Measurements from ENCODE around the gene HNRNPR. TPM values are rescaled to one million over a fixed set of nuclear protein-coding genes. Genes with fewer than 3 reads are reported as not detected.
"Not testable (repeated sequence)": the region's sequence is repeated elsewhere in the genome, so short reads cannot be mapped to it uniquely, and the experiment has no call there.

The HNRNPR gene
- total and polyA plus RNA-seq, 2 donors (not counting 1 experiment from before 2014, with no cell fraction given) = 52.2 to 132 TPM

GRCh38 chr1:23263380-23263887 is 80.7 kb downstream of the HNRNPR start:
- no peaks in the 10 kb centered on the region for H3K9me3 Mint-ChIP-seq (ENCODE audit: insufficient read depth)
- no peaks in the 10 kb centered on the region for H3K79me2 ChIP-seq (ENCODE audit: control insufficient read depth, insufficient read depth, low read length)
- H3K9me3 ChIP-seq (ENCODE audit: control extremely low read depth in 1 of 3, control insufficient read depth in 2 of 3, insufficient read depth in 1 of 3, low read length in 2 of 3) = no peaks in the 10 kb centered on the region
- no peak overlapping the region for H3K4me3 ChIP-seq (ENCODE audit: control extremely low read depth in 1 of 5, extremely low read depth in 1 of 5, insufficient read depth in 1 of 5, low read depth in 2 of 5, low read length in 4 of 5)
- H3K4me2 ChIP-seq (replicated peaks; ENCODE audit: low read depth, low read length, poor library complexity, severe bottlenecking) = no peak overlapping the region
- peaks cover 9% of the 10 kb centered on the region for H3K27me3 Mint-ChIP-seq
- no peaks in the 10 kb centered on the region for H4K20me1 ChIP-seq (ENCODE audit: control insufficient read depth, insufficient read depth, low read length, poor library complexity, severe bottlenecking)
- 100% methylated on average over 1 of the region's 3 CpGs for WGBS (ENCODE audit: insufficient coverage)
- ChIA-PET POLR2A (interaction anchor here (0.6 kb wide), 1 partner anchor 1152 kb away, joined by 3 read pairs; no protein-coding TSS in a partner anchor), CTCF (interaction anchor here (0.7 kb wide), 1 partner anchor 11 kb away, joined by 3 read pairs; no protein-coding TSS in a partner anchor)
- H2AFZ ChIP-seq (ENCODE audit: insufficient read depth, low read depth, low read length, poor library complexity, severe bottlenecking) = no peak overlapping the region
- H3K4me1 ChIP-seq (ENCODE audit: control insufficient read depth in 2 of 2, insufficient read depth in 2 of 2, low read length in 2 of 2) = no peaks in the 10 kb centered on the region
- H3K27ac Mint-ChIP-seq = no peak overlapping the region
- TF ChIP-seq CTCF (IDR thresholded peaks at IDR 0.05) = no peak
- no peak for TF ChIP-seq EZH2 (IDR thresholded peaks at IDR 0.05; ENCODE audit: borderline replicate concordance, insufficient read depth, low read depth, low read length, poor library complexity, severe bottlenecking)
- H3K27ac ChIP-seq (ENCODE audit: low read length in 2 of 2) = no peak overlapping the region
- DNase-seq (no peak), ATAC-seq (ENCODE audit: low read depth) (no peak)
- no peaks in the 10 kb centered on the region for H3K4me1 Mint-ChIP-seq
- H3K27me3 ChIP-seq (replicated peaks in 1 of 4; ENCODE audit: control extremely low read depth in 1 of 4, control insufficient read depth in 3 of 4, insufficient read depth in 4 of 4, low read length in 3 of 4) = no peaks in the 10 kb centered on the region
- H3K9ac ChIP-seq (ENCODE audit: low read length) = no peak overlapping the region
- no peak overlapping the region for H3K4me3 Mint-ChIP-seq
- no peaks in the 10 kb centered on the region for H3K36me3 ChIP-seq (replicated peaks in 1 of 2; ENCODE audit: control extremely low read depth in 1 of 2, control insufficient read depth in 1 of 2, extremely low read depth in 1 of 2, insufficient read depth in 2 of 2, low read length in 1 of 2)
- intact Hi-C loops (cut with micrococcal nuclease) = no loop called here

GRCh38 chr1:23258082-23258481 is 86.0 kb downstream of the HNRNPR start:
- H4K20me1 ChIP-seq (ENCODE audit: control insufficient read depth, insufficient read depth, low read length, poor library complexity, severe bottlenecking); H3K79me2 ChIP-seq (ENCODE audit: control insufficient read depth, insufficient read depth, low read length); H2AFZ ChIP-seq (ENCODE audit: insufficient read depth, low read depth, low read length, poor library complexity, severe bottlenecking); H3K27ac ChIP-seq (ENCODE audit: low read length in 2 of 2); H3K27me3 ChIP-seq (replicated peaks in 1 of 4; ENCODE audit: control extremely low read depth in 1 of 4, control insufficient read depth in 3 of 4, insufficient read depth in 4 of 4, low read length in 3 of 4); H3K4me3 Mint-ChIP-seq; H3K9ac ChIP-seq (ENCODE audit: low read length); H3K9me3 Mint-ChIP-seq (ENCODE audit: insufficient read depth); intact Hi-C loops (cut with micrococcal nuclease); H3K36me3 ChIP-seq (replicated peaks in 1 of 2; ENCODE audit: control extremely low read depth in 1 of 2, control insufficient read depth in 1 of 2, extremely low read depth in 1 of 2, insufficient read depth in 2 of 2, low read length in 1 of 2); ATAC-seq (ENCODE audit: low read depth); H3K4me1 ChIP-seq (ENCODE audit: control insufficient read depth in 2 of 2, insufficient read depth in 2 of 2, low read length in 2 of 2); H3K4me3 ChIP-seq (ENCODE audit: control extremely low read depth in 1 of 5, extremely low read depth in 1 of 5, insufficient read depth in 1 of 5, low read depth in 2 of 5, low read length in 4 of 5); H3K9me3 ChIP-seq (ENCODE audit: control extremely low read depth in 1 of 3, control insufficient read depth in 2 of 3, insufficient read depth in 1 of 3, low read length in 2 of 3); H3K27me3 Mint-ChIP-seq; CTCF ChIA-PET; DNase-seq; POLR2A ChIA-PET; H3K4me1 Mint-ChIP-seq; H3K27ac Mint-ChIP-seq; H3K4me2 ChIP-seq (replicated peaks; ENCODE audit: low read depth, low read length, poor library complexity, severe bottlenecking): not testable (repeated sequence)
- whole genome bisulfite sequencing (ENCODE audit: insufficient coverage) = 71% methylated on average over 1 of the region's 2 CpGs

GRCh38 chr1:23257371-23257770 is 86.7 kb downstream of the HNRNPR start:
- DNase-seq; H3K9me3 ChIP-seq (ENCODE audit: control extremely low read depth in 1 of 3, control insufficient read depth in 2 of 3, insufficient read depth in 1 of 3, low read length in 2 of 3); H3K27me3 ChIP-seq (replicated peaks in 1 of 4; ENCODE audit: control extremely low read depth in 1 of 4, control insufficient read depth in 3 of 4, insufficient read depth in 4 of 4, low read length in 3 of 4); CTCF ChIA-PET; H4K20me1 ChIP-seq (ENCODE audit: control insufficient read depth, insufficient read depth, low read length, poor library complexity, severe bottlenecking); H3K79me2 ChIP-seq (ENCODE audit: control insufficient read depth, insufficient read depth, low read length); H3K4me3 ChIP-seq (ENCODE audit: control extremely low read depth in 1 of 5, extremely low read depth in 1 of 5, insufficient read depth in 1 of 5, low read depth in 2 of 5, low read length in 4 of 5); H3K4me3 Mint-ChIP-seq; H3K4me2 ChIP-seq (replicated peaks; ENCODE audit: low read depth, low read length, poor library complexity, severe bottlenecking); H3K4me1 Mint-ChIP-seq; H3K9ac ChIP-seq (ENCODE audit: low read length); H3K4me1 ChIP-seq (ENCODE audit: control insufficient read depth in 2 of 2, insufficient read depth in 2 of 2, low read length in 2 of 2); ATAC-seq (ENCODE audit: low read depth); POLR2A ChIA-PET; H3K36me3 ChIP-seq (replicated peaks in 1 of 2; ENCODE audit: control extremely low read depth in 1 of 2, control insufficient read depth in 1 of 2, extremely low read depth in 1 of 2, insufficient read depth in 2 of 2, low read length in 1 of 2); H3K27ac ChIP-seq (ENCODE audit: low read length in 2 of 2); H2AFZ ChIP-seq (ENCODE audit: insufficient read depth, low read depth, low read length, poor library complexity, severe bottlenecking); intact Hi-C loops (cut with micrococcal nuclease); H3K9me3 Mint-ChIP-seq (ENCODE audit: insufficient read depth); H3K27ac Mint-ChIP-seq; H3K27me3 Mint-ChIP-seq: not testable (repeated sequence)
- 94% methylated on average over 22 of the region's 34 CpGs for WGBS (ENCODE audit: insufficient coverage)

All from B cell (primary cell).